B cell (primary cell): ENCODE measurements around the gene LTBP3. TPM values are rescaled to one million over a fixed set of nuclear protein-coding genes. Genes with fewer than 3 reads are reported as not detected.

Source experiments
- ATAC-seq: fragments of 200-7000 bp; cut with Tn5 transposase; one replicate; pipeline ENCODE4 v1.10.0; 2021; ENCODE audit warnings: low read depth, mild to moderate bottlenecking, moderate number of reproducible peaks, moderate library complexity
- CTCF ChIA-PET: fragments of 350-600 bp; sonication (Branson Sonifier 250); formaldehyde crosslinking; loops from one replicate; lab custom pipeline; 2021; ENCODE audit warnings: antibody characterized with exemption, inconsistent platforms; lab: Charles Lee
- POLR2A ChIA-PET: fragments of 350-600 bp; sonication (Branson Sonifier 250); formaldehyde crosslinking; loops from one replicate; lab custom pipeline; 2021; ENCODE audit warnings: antibody characterized with exemption; lab: Charles Lee
- DNase-seq: peaks from one replicate; pipeline ENCODE4 v3.0.0; 2013
- H2AFZ ChIP-seq: 2 replicates; pipeline ENCODE4 v1.6.1; 2012; ENCODE audit warnings: mild to moderate bottlenecking, low read depth, low read length; ENCODE audit not compliant: insufficient read depth, poor library complexity, severe bottlenecking
- H3K27ac ChIP-seq, 2 donors: 1 replicate in 1 of 2; 2 replicates in 1 of 2; pipeline ENCODE4 v1.5.1; 2012 to 2013; ENCODE audit warnings: low read length in 2 of 2, mild to moderate bottlenecking in 2 of 2, moderate library complexity in 1 of 2
- H3K27me3 ChIP-seq, 4 experiments: fragments of 200-600 bp in 1 of 4; sonication (generic) in 1 of 4; replicated peaks in 1 of 4; 1 replicate in 2 of 4; 2 replicates in 2 of 4; pipeline versions ENCODE4 v1.6.1 to v1.7.0; 2013 to 2016; ENCODE audit warnings: low read length in 3 of 4, mild to moderate bottlenecking in 2 of 4, mixed read lengths in 1 of 4, moderate library complexity in 1 of 4; ENCODE audit not compliant: insufficient read depth in 4 of 4, control insufficient read depth in 3 of 4; ENCODE audit errors: control extremely low read depth in 1 of 4
- H3K36me3 ChIP-seq, 2 experiments: replicated peaks in 1 of 2; 1 replicate in 1 of 2; 2 replicates in 1 of 2; pipeline versions ENCODE4 v1.6.1 to v1.7.1; 2013; ENCODE audit warnings: low read length in 1 of 2; ENCODE audit not compliant: insufficient read depth in 2 of 2, control insufficient read depth in 1 of 2; ENCODE audit errors: control extremely low read depth in 1 of 2, extremely low read depth in 1 of 2
- H3K4me1 ChIP-seq, 2 donors: fragments of 200-600 bp in 1 of 2; sonication (generic) in 1 of 2; 1 replicate in 1 of 2; 2 replicates in 1 of 2; pipeline versions ENCODE4 v1.5.1 to v1.6.1; 2013 to 2017; ENCODE audit warnings: low read length in 2 of 2; ENCODE audit not compliant: control insufficient read depth in 2 of 2, insufficient read depth in 2 of 2
- H3K4me2 ChIP-seq: replicated peaks from 2 replicates; pipeline ENCODE3; 2012; ENCODE audit warnings: mild to moderate bottlenecking, low read depth, low read length; ENCODE audit not compliant: poor library complexity, severe bottlenecking
- H3K4me3 ChIP-seq, 5 experiments: fragments of 200-600 bp in 1 of 5; sonication (generic) in 1 of 5; 1 replicate in 3 of 5; 2 replicates in 2 of 5; pipeline versions ENCODE4 v1.5.1 to v1.7.0; 2011 to 2016; ENCODE audit warnings: low read length in 4 of 5, mild to moderate bottlenecking in 4 of 5, low read depth in 2 of 5, control low read depth in 1 of 5, moderate library complexity in 1 of 5; ENCODE audit not compliant: insufficient read depth in 1 of 5; ENCODE audit errors: control extremely low read depth in 1 of 5, extremely low read depth in 1 of 5
- H3K79me2 ChIP-seq: fragments of 200-600 bp; sonication (generic); one replicate; pipeline ENCODE4 v1.6.0; 2016; ENCODE audit warnings: low read length; ENCODE audit not compliant: control insufficient read depth, insufficient read depth
- H3K9ac ChIP-seq: fragments of 200-600 bp; sonication (generic); 2 replicates; pipeline ENCODE4 v1.6.1; 2017; ENCODE audit warnings: mild to moderate bottlenecking, low read length, moderate library complexity
- H3K9me3 ChIP-seq, 3 donors: one replicate each; pipeline versions ENCODE4 v1.6.1 to v1.7.1; 2013; ENCODE audit warnings: low read length in 2 of 3; ENCODE audit not compliant: control insufficient read depth in 2 of 3, insufficient read depth in 1 of 3; ENCODE audit errors: control extremely low read depth in 1 of 3
- H4K20me1 ChIP-seq: 2 replicates; pipeline ENCODE4 v1.6.0; 2012; ENCODE audit warnings: mild to moderate bottlenecking, low read length; ENCODE audit not compliant: insufficient read depth, control insufficient read depth, poor library complexity, severe bottlenecking
- H3K27ac Mint-ChIP-seq: one replicate; pipeline ENCODE4 v1.8.0; 2021; ENCODE audit warnings: mixed read lengths
- H3K27me3 Mint-ChIP-seq: one replicate; pipeline ENCODE4 v1.8.0; 2021; ENCODE audit warnings: mixed read lengths
- H3K4me1 Mint-ChIP-seq: one replicate; pipeline ENCODE4 v1.8.0; 2021; ENCODE audit warnings: mixed read lengths
- H3K4me3 Mint-ChIP-seq: one replicate; pipeline ENCODE4 v1.8.0; 2021; ENCODE audit warnings: mixed read lengths
- H3K9me3 Mint-ChIP-seq: one replicate; pipeline ENCODE4 v1.8.0; 2022; ENCODE audit warnings: mixed read lengths; ENCODE audit not compliant: insufficient read depth
- CTCF ChIP-seq: fragments of 200-600 bp; IDR thresholded peaks from one replicate; pipeline ENCODE4 v1.8.0; 2022; ENCODE audit warnings: antibody characterized with exemption, mild to moderate bottlenecking
- EZH2 ChIP-seq: IDR thresholded peaks from 2 replicates; pipeline ENCODE4 v1.6.1; 2012; ENCODE audit warnings: borderline replicate concordance, low read depth, mild to moderate bottlenecking, moderate library complexity, low read length; ENCODE audit not compliant: insufficient read depth, poor library complexity, severe bottlenecking
- WGBS: methylation state at CpG from one replicate; pipeline ENCODE4 v1.1.5; 2013; ENCODE audit warnings: missing lambda C conversion rate; ENCODE audit not compliant: insufficient coverage; 5-methylcytosine and 5-hydroxymethylcytosine counted together
- intact Hi-C: fragments of 100-400 bp; cut with micrococcal nuclease; formaldehyde crosslinking; loops from one replicate; pipeline ENCODE4 v1.10.0; 2022
- polyA plus RNA-seq: library from polyadenylated mRNA; depleted of rRNA; stranded (reverse); fragments of >200 nt; gene quantifications from 2 replicates; pipeline ENCODE4 v1.2.3, GENCODE V29; 2012
- total RNA-seq, 2 donors: library from RNA; stranded (reverse); fragments of 120-200 nt in 1 of 2; gene quantifications; 1 replicate in 1 of 2; 2 replicates in 1 of 2; pipeline versions ENCODE4 v1.2.3 to v1.2.4, GENCODE V29; 2013 to 2022

Gene LTBP3
- total and polyA plus RNA-seq, 2 donors (not counting 1 experiment from before 2014, with no cell fraction given), result 65.1 to 69.0 TPM

GRCh38 chr11:65578667-65579066 is 20.5 kb upstream of the LTBP3 start:
- H3K9me3 Mint-ChIP-seq, result no peaks in the 10 kb centered on the region

More at GRCh38 chr11:65578667-65579066, 20.5 kb upstream of the LTBP3 start:
- no peaks in the 10 kb centered on the region for H3K27me3 Mint-ChIP-seq
- ChIA-PET POLR2A (no interaction called here), CTCF (interaction anchor here (5.5 kb wide), 1 partner anchor 10 kb away, joined by 97 read pairs; no protein-coding TSS in a partner anchor)
- no peaks in the 10 kb centered on the region for H3K27me3 ChIP-seq
- DNase-seq (no peak), ATAC-seq (no peak)
- WGBS, result 100% methylated on average over 2 of the region's 3 CpGs
- H3K4me3 ChIP-seq, result no peak overlapping the region
- peaks cover 18 to 37% of the 10 kb centered on the region in 2 donors for H3K4me1 ChIP-seq
- peaks cover 40% of the 10 kb centered on the region for H3K4me1 Mint-ChIP-seq
- no peak overlapping the region for H3K4me2 ChIP-seq
- peaks cover 18% of the 10 kb centered on the region for H4K20me1 ChIP-seq
- H3K9ac ChIP-seq, result no peak overlapping the region
- peak overlapping the region; percentile 71 for H3K4me3 Mint-ChIP-seq
- no peak overlapping the region for H2AFZ ChIP-seq
- peak overlapping the region; percentile 96 for H3K27ac Mint-ChIP-seq
- TF ChIP-seq CTCF (no peak), EZH2 (no peak)
- intact Hi-C loops, result loop anchor here (10.0 kb wide), 1 partner anchor 834 kb away; the partner anchor contains the start of gene RASGRP2
- H3K36me3 ChIP-seq, result peaks cover 6 to 41% of the 10 kb centered on the region in 2 experiments
- peaks cover 8% of the 10 kb centered on the region for H3K79me2 ChIP-seq
- H3K27ac ChIP-seq, result peak overlapping the region in 1 of 2 donors; percentile 94
- H3K9me3 ChIP-seq, result no peaks in the 10 kb centered on the region
